Suppressor macrophage (primary cell): ENCODE measurements around the gene GNG7.
"Not testable (repeated sequence)": the region's sequence is repeated elsewhere in the genome, so short reads cannot be mapped to it uniquely, and the experiment has no call there.

Experiments
- DNase-seq, 4 experiments: peaks; one replicate each; pipeline ENCODE4 v3.0.0-alpha.2; 2020 to 2022

The GNG7 gene

DNA sequence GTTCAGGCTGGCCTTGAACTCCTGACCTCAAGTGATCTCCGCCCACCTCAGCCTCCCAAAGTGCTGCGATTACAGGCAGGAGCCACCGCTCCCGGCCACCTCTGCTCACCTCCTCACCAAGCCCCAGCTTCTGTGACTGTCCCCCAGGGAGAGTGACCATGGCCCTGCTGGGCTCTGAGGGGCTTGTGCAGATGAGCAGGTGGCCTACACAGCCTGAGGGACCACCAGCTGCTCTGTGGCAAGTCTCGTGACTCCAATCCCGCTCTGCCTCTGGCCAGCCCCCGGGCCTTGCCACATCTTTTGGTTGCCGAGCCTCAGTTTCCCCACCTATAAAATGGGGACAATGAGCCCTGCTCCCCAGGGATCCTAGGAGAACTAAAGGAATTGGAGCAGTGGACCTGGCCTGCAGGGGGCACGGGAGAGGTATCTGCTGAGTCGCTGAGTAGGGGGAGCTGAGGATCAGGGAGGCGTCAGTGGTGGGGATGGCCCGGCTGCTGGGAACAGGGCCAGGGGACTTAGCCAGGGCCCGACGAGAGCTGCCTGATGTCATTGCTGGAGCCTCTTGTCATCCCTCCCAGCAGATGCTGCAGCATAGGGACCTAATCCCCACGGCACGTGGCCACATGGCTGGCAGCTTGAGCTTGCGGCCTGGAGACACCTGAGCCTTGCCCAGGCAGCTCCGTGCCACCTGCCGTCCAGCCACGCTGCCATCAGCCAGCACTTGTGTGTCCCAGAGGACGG, 151.9 kb downstream of the GNG7 start:
- DNase-seq, result no peak

DNA sequence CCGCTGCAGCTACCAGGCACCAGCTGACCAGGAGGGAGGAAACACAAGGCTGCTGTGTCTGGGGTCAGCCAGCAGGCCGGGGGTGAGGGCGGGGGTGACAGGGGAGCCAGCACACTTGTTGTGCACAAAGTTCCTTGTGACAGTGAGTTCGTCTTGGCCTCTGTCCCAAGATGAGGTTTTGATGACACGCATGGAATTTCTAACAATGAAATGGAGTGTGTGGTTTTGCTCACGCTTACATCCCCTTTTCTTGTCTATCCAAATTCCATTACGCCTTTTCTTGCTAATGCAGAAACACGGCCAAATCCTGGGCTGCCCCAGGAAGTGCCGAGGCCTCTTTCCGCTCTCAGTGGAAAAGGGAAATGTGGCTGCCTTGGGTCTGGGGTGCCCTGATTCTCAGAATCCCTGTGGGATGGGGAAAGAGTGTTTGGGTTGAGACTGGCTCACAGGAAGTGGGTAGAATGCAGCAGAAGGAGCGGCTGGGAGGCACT, 152.7 kb downstream of the GNG7 start:
- peak; percentile 96 to 99 (median 97) for DNase-seq

DNA sequence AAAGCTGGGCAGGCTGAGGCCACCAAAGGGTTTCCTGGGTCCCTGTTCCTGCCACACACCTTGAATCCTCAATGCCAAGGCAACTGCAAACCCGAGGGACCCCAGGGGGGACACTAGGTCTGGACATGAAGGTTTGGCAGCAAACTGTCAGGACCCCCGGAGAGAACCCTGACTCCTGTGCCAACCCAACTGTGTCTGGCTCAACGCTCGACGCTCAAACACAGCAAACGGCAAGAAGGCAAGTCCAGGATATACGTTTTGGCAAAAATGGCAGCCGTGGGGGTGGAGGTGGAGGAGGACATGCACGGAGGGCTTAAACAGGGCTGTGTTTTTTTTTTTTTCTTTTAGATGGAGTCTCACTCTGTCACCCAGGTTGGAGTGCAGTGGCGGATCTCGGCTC, 153.5 kb downstream of the GNG7 start:
- DNase-seq, result peak in 1 of 4 experiments; percentile 2

DNA sequence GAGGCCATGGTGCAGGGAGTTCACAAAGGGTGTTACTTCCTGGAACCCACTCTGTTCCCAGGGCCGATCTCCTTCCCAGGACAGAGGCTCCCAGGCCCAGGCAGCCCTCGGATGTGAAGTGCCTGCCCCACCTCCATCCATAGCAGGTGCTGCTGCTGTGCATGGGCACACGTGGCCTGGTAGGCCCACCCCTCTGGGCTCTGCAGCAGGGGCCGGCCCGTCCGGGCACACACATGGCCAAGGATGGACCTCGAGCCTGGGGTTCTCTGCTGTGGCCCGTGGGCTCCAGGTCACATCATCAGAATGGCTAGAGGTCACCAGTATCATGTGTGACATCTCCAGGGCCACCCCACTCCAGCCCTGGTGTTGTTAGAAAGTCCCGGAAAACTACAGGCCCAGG, 154.8 kb downstream of the GNG7 start:
- no peak for DNase-seq

DNA sequence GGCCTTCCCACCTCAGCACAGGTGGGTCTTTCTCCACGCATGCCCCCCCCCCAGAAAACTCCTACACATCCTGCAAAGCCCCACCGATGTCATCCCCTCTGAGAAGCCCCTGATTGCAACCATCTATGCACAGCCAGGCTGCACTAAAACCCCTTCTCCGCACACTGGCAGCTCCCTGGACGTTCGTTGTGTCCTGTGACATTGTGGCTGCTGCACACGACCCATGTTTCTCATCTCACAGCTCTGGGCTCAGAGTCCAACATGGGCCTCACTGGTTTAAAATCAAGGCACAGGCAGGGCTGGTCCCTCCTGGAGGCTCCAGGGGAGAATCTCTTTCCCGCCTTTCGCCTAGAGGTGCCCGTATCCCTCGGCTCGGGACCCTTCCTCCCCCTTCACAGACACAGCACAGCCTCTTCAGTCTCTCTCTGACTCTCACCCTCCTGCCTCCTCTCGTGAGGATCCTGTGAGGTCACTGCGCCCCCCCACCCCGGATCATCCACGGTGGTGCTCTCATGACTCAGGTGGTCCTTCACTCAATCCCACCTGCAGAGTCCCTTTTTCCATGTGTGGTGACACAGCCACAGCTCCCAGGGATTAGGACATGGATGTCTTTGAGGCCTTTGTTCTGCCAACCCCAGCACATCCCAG, 155.3 kb downstream of the GNG7 start:
- no peak for DNase-seq

DNA sequence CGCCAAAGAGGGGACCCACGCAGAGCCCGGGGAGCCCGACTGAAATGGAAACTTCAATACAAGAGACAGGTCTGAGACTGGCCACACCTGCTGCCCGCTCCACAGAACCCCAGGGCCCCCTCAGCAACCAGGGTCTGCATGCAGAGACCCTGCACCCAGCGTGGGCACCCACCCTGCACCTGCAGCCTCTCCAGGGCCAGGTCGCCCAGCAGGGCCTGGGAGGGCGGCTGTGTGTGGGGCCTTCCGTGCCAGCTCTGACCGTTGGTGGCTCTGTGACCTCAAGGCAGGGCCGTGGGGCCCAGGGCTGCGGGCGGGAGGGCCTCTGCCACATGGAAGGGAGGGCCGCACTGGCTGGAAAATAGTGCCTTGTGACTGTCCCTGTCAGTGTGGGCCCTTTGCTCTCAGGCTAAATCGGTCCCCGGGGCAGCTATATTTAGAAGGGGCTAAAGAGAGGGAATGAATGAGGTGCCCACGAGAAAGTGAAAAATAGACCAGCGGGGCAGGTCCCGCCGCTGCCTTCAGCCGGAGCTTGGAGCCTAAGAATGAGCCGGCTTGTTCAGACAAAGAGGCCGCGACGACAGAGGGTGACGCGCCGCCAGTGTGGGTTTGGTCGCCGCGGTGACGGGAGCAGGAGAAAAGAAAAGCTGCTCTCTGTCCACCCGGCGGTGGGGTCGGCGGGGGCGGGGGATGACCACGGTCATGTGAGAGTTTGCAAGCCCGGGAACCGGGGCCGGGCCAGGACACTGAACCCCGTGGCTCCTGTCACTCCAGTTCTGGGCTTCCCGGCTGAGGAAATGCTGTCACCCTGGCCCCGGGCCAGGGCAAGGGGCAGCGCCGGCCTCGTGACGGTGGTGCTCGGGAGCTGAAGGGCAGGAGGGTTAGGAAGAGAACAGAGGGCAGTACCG, 156.1 kb downstream of the GNG7 start:
- DNase-seq, result peak; percentile 93 to 96 (median 95)

DNA sequence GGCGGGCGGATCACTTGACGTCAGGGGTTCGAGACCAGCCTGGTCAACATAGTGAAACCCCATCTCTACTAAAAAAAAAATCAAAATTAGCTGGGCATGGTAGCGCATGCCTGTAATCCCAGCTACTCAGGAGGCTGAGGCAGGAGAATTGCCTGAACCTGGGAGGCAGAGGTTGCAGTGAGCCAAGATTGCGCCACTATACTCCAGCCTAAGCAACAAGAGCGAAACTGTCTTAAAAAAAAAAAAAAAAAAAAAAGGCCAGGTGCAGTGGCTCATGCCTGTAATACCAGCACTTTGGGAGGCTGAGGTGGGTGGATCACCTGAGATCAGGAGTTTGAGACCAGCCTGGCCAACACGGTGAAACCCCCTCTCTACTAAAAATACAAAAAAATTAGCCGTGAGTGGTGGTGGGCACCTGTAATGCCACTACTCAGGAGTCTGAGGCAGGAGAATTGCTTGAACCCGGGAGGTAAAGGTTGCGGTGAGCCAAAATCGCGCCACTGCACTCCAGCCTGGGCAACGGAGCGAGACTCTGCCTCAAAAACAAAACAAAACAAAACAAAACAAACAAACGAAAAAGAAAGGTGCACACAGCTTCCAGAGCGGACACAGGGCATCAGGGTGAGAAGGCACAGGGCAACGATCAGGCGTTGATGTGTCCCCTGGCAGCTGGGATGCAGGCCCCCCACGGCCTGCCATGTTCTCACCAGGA, 156.9 kb downstream of the GNG7 start:
- DNase-seq, result not testable (repeated sequence)

DNA sequence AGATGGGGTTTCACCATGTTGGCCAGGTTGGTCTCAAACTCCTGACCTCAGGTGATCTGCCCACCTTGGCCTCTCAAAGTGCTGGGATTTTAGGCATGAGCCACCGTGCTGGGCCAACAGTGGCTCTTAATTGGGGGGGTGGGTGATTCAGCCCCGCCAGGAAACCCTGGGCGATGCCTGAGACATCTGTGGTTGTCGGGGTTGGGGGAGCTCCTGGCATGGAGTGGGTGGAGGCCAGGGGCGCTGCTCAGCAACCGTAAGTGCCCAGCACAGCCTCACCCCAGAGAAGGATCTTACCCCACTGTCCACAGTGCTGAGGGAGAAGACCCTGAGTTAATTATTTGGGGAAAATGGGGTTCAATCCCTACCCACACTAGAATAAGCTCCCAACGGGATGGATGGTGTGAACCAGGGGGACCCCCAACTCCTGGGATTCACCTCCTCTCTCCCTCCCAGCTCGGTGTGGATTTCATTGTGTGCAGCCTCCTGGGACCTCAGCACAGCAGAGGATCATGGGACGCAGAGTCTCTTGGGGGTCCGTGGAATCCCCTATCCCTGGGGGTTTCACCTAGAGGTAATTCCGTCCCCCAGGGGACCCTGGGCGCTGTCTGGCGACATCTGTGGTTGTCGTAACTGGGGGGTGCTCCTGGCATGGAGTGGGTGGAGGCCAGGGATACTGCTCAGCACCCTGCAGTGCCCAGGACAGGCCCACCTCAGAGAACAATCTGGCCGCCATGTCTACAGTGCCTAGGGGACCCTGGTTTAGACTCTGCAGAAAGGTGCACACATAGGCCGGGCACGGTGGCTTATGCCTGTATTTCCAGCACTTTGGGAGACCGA, 157.7 kb downstream of the GNG7 start:
- no peak for DNase-seq

DNA sequence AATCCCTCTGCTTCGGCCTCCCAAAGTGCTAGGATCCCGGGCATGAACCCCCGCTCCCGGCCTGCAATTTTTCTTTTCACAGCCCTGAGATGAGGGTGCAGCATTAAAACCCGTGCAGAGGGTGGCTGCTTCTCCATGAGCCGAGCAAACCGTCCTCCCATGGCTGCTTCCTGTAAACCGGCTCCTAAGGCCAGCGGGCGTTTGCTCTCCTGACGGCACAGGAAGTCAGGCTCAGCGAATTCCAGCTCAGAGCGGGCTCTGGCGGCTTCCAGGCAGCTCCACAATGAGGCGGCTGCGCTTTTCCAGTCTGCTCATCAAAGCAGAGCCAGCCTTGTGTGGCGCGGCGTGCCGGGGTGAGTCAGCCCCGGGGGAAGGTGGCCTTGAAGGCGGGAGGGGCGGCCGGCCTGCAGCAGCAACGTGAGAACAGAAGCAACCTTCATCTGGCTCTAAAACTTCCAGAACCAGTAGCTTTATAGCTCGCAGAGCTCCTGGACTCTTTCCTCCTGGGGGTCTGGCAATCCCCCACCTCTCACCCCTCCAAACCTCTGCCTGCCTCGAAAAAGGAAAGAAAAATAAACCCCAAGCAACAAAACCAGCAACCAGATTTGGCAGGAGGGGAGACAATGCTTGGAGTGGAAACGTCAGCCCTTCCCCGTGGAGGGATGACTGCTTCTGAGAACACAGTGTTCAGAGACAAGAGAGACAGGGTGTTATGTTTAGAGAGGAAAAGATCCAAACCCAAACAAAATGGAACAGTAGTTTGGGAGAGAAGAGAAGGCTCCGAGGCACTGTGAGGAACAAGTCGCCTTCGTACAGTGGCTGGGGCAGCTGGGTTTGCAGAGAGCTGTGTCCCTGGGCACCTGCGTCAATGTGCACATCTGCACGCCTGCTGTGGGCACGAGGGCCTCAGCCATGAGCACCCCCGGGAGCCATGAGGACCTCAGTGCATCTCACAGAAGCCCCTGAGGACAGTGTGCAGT, 158.7 kb downstream of the GNG7 start:
- DNase-seq, result peak; percentile 96 to 99 (median 98)

DNA sequence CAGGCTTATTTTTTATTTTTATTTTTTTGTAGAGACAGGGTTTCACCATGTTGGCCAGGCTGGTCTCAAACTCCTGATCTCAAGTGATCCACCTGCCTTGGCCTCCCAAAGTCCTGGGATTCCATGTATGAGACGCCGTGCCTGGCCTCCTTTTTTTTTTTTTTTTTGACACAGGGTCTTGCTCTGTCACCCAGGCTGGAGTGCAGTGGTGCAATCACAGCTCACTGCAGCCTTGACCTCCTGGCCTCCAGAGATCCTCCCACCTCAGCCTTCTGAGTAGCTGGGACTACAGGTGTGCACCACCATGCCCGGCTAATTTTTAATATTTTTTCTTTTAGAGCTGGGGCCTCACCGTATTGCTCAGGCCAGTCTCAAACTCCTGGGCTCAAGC, 159.4 kb downstream of the GNG7 start:
- peak in 1 of 4 experiments; percentile 63 for DNase-seq

DNA sequence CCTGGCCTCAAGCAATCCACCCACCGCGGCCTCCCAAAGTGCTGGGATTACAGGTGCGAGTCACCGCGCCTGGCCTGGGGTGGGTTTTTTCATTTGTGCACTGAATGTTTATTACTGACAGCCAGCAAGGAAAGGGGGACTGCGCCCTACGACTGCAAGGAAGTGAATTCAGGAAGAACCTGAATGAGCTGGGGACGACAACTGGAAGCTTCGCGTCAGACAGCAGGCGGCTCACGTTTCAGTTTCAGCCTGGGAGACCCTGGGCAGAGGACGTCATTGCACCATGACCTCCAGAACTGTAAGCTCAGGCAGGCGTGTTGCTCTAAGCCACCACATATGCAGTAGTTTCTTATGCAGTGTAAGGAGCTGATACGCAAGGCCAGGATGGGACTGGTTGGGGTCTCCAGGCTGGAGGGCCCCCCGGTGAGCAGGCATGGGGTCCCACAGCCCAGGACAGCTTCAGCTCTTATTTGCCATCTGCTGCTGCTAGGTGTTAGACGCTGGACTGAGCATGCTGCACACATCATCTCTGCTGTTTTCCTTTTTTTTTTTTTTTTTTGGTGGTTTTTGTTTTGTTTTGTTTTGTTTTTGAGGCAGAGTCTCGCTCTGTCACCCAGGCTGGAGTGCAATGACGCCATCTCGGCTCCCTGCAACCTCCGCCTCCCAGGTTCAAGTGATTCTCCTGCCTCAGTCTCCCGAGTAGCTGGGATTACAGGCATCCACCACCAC, 160.0 kb downstream of the GNG7 start:
- DNase-seq, result peak; percentile 40 to 76 (median 66)

DNA sequence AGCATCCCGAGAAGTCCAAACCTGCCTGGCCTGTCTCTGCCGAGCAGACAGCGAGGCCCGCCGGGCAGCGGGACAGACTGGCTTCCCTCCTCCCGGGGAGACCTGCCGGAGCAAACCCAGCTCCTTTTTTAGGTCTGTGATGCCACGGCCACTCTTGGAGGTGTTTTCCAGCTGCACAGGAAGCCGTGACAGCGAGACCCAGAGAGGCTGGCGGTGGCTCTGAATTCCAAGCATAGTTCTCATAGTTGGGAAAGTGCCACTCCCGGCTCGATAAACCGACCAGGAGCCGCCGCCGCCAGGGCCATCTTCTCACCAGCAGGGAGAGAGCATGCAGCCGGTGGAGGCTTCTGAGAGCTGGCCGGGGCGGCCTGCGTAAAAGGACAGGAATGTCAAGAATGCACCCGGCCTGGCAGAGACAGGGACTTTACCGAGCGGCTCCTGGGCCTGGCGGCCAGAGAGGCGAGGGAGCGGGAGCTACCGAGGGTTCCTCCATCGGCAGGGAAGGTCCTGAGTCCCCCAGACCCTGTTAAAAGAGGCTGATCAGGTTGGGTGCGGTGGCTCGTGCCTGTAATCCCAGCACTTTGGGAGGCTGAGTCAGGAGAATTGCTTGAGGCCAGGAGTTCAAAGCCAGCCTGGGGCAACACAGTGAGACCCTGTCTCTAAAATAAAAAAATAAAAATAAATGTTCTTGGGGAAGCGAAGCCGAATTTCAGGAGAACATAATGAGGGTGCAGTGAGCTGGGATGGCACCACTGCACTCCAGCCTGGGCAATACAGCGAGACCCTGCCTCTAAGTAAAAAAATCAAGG, 161.6 kb downstream of the GNG7 start:
- no peak for DNase-seq

DNA sequence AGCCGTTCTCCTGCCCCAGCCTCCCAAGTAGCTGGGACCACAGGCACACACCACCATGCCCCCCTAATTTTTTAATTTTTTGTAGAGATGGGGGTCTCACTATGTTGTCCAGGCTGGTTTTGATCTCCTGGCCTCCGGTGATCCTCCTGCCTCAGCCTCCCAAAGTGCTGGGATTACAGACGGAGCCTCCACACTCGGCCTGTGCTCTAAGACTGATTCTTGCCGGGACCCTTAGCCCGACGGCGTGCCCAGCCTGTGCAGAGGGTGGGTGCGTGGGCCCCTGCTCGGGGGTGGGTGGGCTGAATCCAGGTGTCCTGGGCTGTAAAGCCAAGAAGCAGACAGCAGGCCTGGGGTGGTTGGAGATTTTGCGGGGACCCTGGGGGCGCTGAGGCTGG, 162.2 kb downstream of the GNG7 start:
- no peak for DNase-seq

DNA sequence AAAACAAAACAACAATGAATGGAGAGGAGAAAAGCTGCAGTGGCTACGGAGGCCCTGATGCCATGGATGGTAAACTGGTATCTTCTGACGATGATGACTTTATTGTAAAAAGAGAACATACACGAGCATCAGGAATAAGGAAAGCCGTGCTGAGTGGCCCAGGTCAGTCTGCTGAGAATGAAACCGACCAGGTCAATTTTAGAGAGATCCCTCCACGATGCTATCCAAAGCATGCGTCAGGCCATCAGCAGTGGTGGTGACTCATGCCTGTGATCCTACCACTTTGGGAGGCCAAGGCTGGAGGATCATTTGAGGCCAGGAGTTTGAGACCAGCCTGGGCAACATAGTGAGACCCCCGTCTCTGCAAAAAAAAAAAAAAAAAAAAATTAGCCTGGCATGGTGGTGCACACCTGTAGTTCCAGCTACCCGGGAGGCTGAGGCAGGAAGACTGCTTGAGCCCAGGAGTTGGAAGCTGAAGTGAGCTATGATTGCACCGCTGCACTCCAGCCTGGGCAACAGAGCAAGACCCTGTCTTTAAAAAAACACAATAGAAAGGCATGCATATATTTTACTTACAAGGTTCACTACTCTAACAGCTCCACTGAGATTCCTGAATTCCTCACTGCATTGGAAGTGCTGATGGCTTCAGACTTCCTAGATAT, 164.3 kb downstream of the GNG7 start:
- DNase-seq, result no peak

DNA sequence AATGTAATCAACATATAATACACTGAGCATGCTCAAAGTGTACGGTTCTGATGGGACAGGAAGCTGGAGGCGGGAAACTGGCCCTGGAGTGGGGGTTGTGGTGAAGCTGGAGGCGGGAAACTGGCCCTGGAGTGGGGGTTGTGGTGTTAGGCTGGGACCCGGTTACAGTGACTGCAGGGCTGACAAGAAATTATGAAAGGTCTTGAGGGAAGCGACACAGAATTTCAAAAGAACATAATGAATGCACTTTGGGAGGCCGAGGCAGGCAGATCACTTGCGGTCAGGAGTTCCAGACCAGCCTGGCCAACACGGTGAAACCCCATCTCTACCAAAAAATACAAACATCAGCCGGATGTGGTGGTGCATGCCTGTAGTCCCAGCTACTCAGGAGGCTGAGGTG, 164.9 kb downstream of the GNG7 start:
- peak; percentile 57 to 82 (median 79) for DNase-seq

DNA sequence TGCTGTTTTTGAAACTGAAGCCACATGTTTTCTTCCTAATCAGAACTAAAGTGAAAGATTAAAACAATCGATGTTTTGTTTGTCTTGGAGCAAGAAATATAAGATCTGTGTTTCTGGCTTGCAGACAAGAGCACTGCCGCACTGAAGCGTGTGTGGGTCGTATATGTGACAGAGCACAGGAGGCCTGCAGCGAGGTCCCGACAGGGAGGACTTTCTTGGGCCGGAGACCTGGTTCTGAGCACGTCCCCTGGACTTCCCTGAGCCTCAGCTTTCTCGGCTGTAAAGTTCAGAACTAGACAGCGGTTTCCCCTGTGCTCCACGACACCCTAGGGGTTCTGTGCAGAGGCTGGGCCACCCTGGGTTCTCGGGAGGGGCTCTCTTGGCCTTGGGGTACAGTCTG, 166.0 kb downstream of the GNG7 start:
- DNase-seq, result no peak

DNA sequence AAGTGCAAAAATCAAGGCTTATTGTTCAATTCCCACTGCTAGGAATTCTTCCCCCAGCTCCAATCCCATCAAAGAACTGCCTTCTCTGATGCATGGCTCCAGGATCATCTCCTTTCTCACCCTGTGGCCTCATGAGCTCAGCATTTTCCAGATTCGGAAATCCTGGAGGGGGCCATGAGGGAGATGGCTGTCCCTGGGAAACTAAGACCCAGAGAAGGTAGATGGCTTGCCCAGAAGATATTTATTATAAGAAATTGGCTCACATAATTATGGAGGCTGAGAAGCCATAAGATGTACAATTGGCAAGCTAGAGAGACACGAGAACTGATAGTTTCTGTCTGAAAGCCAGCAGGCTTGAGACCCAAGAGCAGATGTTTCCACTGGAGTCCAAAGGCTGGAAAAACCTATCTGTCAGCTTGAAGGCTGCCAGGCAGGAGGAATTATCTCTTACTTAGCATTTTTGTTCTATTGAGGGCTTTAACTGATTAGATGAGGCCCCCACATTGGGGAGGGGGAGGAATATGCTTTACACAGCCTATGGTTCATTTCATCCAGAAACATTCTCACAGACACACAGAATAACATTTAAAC, 168.0 kb downstream of the GNG7 start:
- DNase-seq, result no peak
